GM23248 (cell line): ENCODE measurements around the gene TUBB3. TPM values are rescaled to one million over a fixed set of nuclear protein-coding genes. Genes with fewer than 3 reads are reported as not detected.

Experiments used
- DNase-seq: peaks from one replicate; pipeline ENCODE4 v3.0.0-alpha.2; 2015
- H2AFZ ChIP-seq: fragments of 200-600 bp; sonication (generic); 2 replicates; pipeline ENCODE4 v1.6.1; 2016; ENCODE audit warnings: antibody characterized with exemption
- H3F3A ChIP-seq: fragments of 200-600 bp; sonication (generic); 2 replicates; pipeline ENCODE4 v1.6.1; 2016; ENCODE audit warnings: mild to moderate bottlenecking, antibody characterized with exemption, mixed run types; ENCODE audit not compliant: insufficient read depth
- H3K27ac ChIP-seq: fragments of 200-600 bp; sonication (generic); 2 replicates; pipeline ENCODE4 v1.5.1; 2016; ENCODE audit warnings: mild to moderate bottlenecking
- H3K27me3 ChIP-seq: fragments of 200-600 bp; sonication (generic); replicated peaks from 2 replicates; pipeline ENCODE4 v1.6.1; 2016; ENCODE audit warnings: mild to moderate bottlenecking; ENCODE audit not compliant: insufficient read depth
- H3K36me3 ChIP-seq: fragments of 200-600 bp; sonication (generic); 2 replicates; pipeline ENCODE4 v1.6.1; 2016; ENCODE audit warnings: low read depth, mild to moderate bottlenecking
- H3K4me1 ChIP-seq: fragments of 200-600 bp; sonication (generic); 2 replicates; pipeline ENCODE4 v1.6.1; 2016; ENCODE audit warnings: mild to moderate bottlenecking; ENCODE audit not compliant: insufficient read depth
- H3K4me2 ChIP-seq: fragments of 200-600 bp; sonication (generic); one replicate; pipeline ENCODE4 v1.6.1; 2016; ENCODE audit warnings: mild to moderate bottlenecking; ENCODE audit not compliant: unreplicated experiment
- H3K4me3 ChIP-seq: fragments of 200-600 bp; sonication (generic); 2 replicates; pipeline ENCODE4 v1.5.1; 2016; ENCODE audit warnings: mild to moderate bottlenecking
- H3K79me2 ChIP-seq: fragments of 200-600 bp; sonication (generic); 2 replicates; pipeline ENCODE4 v1.6.1; 2016; ENCODE audit warnings: mild to moderate bottlenecking; ENCODE audit not compliant: insufficient read depth
- H3K9ac ChIP-seq: fragments of 200-600 bp; sonication (generic); 2 replicates; pipeline ENCODE4 v1.6.1; 2016; ENCODE audit warnings: mild to moderate bottlenecking
- H3K9me2 ChIP-seq: fragments of 200-600 bp; sonication (generic); 2 replicates; pipeline ENCODE4 v1.6.1; 2016; ENCODE audit warnings: mixed run types, mild to moderate bottlenecking, moderate library complexity; ENCODE audit not compliant: insufficient read depth
- H3K9me3 ChIP-seq: fragments of 200-600 bp; sonication (generic); one replicate; pipeline ENCODE4 v1.6.1; 2017; ENCODE audit warnings: low read depth
- H4K20me1 ChIP-seq: fragments of 200-600 bp; sonication (generic); 2 replicates; pipeline ENCODE4 v1.6.0; 2016; ENCODE audit not compliant: insufficient read depth
- EZH2 ChIP-seq: fragments of 200-600 bp; sonication (generic); IDR thresholded peaks from 2 replicates; pipeline ENCODE4 v1.6.1; 2018; ENCODE audit warnings: antibody characterized with exemption, mild to moderate bottlenecking; ENCODE audit not compliant: insufficient read depth, poor library complexity, severe bottlenecking
- EZH2phosphoT487 ChIP-seq: fragments of 200-600 bp; sonication (generic); IDR thresholded peaks from 2 replicates; pipeline ENCODE4 v1.6.1; 2018; ENCODE audit warnings: antibody characterized with exemption, moderate library complexity, mild to moderate bottlenecking, low read depth; ENCODE audit not compliant: insufficient read depth
- WGBS, 2 experiments: methylation state at CpG; one replicate each; pipeline ENCODE4 v1.1.6; 2015 to 2017; ENCODE audit warnings: low lambda C conversion rate in 2 of 2, low coverage in 1 of 2; ENCODE audit errors: missing lambda C conversion rate in 2 of 2; 5-methylcytosine and 5-hydroxymethylcytosine counted together
- in situ Hi-C: fragments of 300-500 bp; cut with MboI; formaldehyde crosslinking; loops from 2 replicates; pipeline ENCODE4 v1.15.0; 2020
- polyA plus RNA-seq: library from polyadenylated mRNA; unstranded; fragments of >200 nt; fragmentation: Nextera tagmentation; extraction: Ambion mirVana; gene quantifications from 2 replicates; pipeline ENCODE4 v1.2.1, GENCODE V29; 2016
- total RNA-seq: library from RNA; depleted of rRNA; stranded (reverse); fragments of >200 nt; shearing (Covaris generic); gene quantifications from 2 replicates; pipeline ENCODE4 v1.2.3, GENCODE V29; 2014

Gene TUBB3
- total and polyA plus RNA-seq, 2 experiments from 2014 or later = 95.8 to 215 TPM

GRCh38 chr16:89922477-89922883 lies 662 bp upstream of the TUBB3 start:
- WGBS, 2 experiments = 2 to 3% methylated on average over 18 to 31 of the region's 31 CpGs
- in situ Hi-C loops = no loop called here
- H3K79me2 ChIP-seq = peaks cover 37% of the 10 kb centered on the region
- peak overlapping the region; percentile 74 for H2AFZ ChIP-seq
- H3K27ac ChIP-seq = peak overlapping the region; percentile 99
- H4K20me1 ChIP-seq = peaks cover under 1% of the 10 kb centered on the region; the same call in 1 of the 2 replicates
- H3F3A ChIP-seq = peaks cover 26% of the 10 kb centered on the region
- H3K9me3 ChIP-seq = no peaks in the 10 kb centered on the region
- H3K9me2 ChIP-seq = no peaks in the 10 kb centered on the region
- no peaks in the 10 kb centered on the region for H3K36me3 ChIP-seq
- TF ChIP-seq EZH2phosphoT487 = no peak
- TF ChIP-seq EZH2 = no peak
- peak overlapping the region; percentile 89 for H3K4me3 ChIP-seq
- peak overlapping the region; percentile 98 for H3K9ac ChIP-seq
- H3K4me1 ChIP-seq = peaks cover 39% of the 10 kb centered on the region
- peak; percentile 96 for DNase-seq
- peak overlapping the region; percentile 99 for H3K4me2 ChIP-seq
- H3K27me3 ChIP-seq = no peaks in the 10 kb centered on the region

- Histone ChIP-seq H3K27me3 (no peaks in the 10 kb centered on the region), H3K9me3 (no peaks in the 10 kb centered on the region), H3K36me3 (no peaks in the 10 kb centered on the region), H3K4me2 (peak overlapping the region; percentile 99), H3F3A (peaks cover 25% of the 10 kb centered on the region), H3K4me3 (peak overlapping the region; percentile 89), H3K4me1 (peaks cover 31% of the 10 kb centered on the region), H4K20me1 (peaks cover 8% of the 10 kb centered on the region; the same call in 1 of the 2 replicates), H3K79me2 (peaks cover 50% of the 10 kb centered on the region), H3K9me2 (no peaks in the 10 kb centered on the region), H3K9ac (peak overlapping the region; percentile 98), H2AFZ (no peak overlapping the region), H3K27ac (peak overlapping the region; percentile 99)
- 2% methylated on average over 20 to 41 of the region's 41 CpGs for WGBS, 2 experiments
- in situ Hi-C loops = no loop called here
- TF ChIP-seq EZH2phosphoT487 (no peak), EZH2 (no peak)
- DNase-seq = peak; percentile 50
Measured at GRCh38 chr16:89923640-89924296, 626 bp downstream of the TUBB3 start.

- peaks cover 29% of the 10 kb centered on the region for H3K4me1 ChIP-seq
- peak; percentile 78 for DNase-seq
- no peak overlapping the region for H2AFZ ChIP-seq
- peak overlapping the region; percentile 30 for H3K27ac ChIP-seq
- peak overlapping the region; percentile 89 for H3K4me3 ChIP-seq
- peaks cover 5% of the 10 kb centered on the region; the same call in 1 of the 2 replicates for H3K36me3 ChIP-seq
- TF ChIP-seq EZH2phosphoT487 = no peak
- no peak for TF ChIP-seq EZH2
- no peaks in the 10 kb centered on the region for H3K9me3 ChIP-seq
- no peaks in the 10 kb centered on the region for H3K9me2 ChIP-seq
- H4K20me1 ChIP-seq = peaks cover 8% of the 10 kb centered on the region; the same call in 1 of the 2 replicates
- H3K9ac ChIP-seq = peak overlapping the region; percentile 98
- in situ Hi-C loops = no loop called here
- H3K27me3 ChIP-seq = no peaks in the 10 kb centered on the region
- peaks cover 25% of the 10 kb centered on the region for H3F3A ChIP-seq
- peaks cover 56% of the 10 kb centered on the region for H3K79me2 ChIP-seq
- 2 to 10% methylated on average over 6 to 12 of the region's 14 CpGs for WGBS, 2 experiments
- H3K4me2 ChIP-seq = peak overlapping the region; percentile 99
Measured at GRCh38 chr16:89924297-89924924, 1.3 kb downstream of the TUBB3 start.

- peak overlapping the region; percentile 30 for H3K27ac ChIP-seq
- peaks cover 9% of the 10 kb centered on the region; the same call in 1 of the 2 replicates for H3K36me3 ChIP-seq
- H3K4me1 ChIP-seq = peaks cover 28% of the 10 kb centered on the region
- H3K9me3 ChIP-seq = no peaks in the 10 kb centered on the region
- no peaks in the 10 kb centered on the region for H3K9me2 ChIP-seq
- WGBS, 2 experiments = 39 to 40% methylated on average over 4 of the region's 4 CpGs
- in situ Hi-C loops = no loop called here
- H3K4me3 ChIP-seq = peak overlapping the region; percentile 89
- no peaks in the 10 kb centered on the region for H3K27me3 ChIP-seq
- peaks cover 24% of the 10 kb centered on the region for H3F3A ChIP-seq
- peaks cover 8% of the 10 kb centered on the region; the same call in 1 of the 2 replicates for H4K20me1 ChIP-seq
- peak; percentile 22 for DNase-seq
- H3K4me2 ChIP-seq = peak overlapping the region; percentile 99
- peaks cover 61% of the 10 kb centered on the region for H3K79me2 ChIP-seq
- peak overlapping the region; percentile 98 for H3K9ac ChIP-seq
- no peak overlapping the region for H2AFZ ChIP-seq
- TF ChIP-seq EZH2 (no peak), EZH2phosphoT487 (no peak)
Measured at GRCh38 chr16:89924925-89925307, 1.8 kb downstream of the TUBB3 start.
